Stimulated activated effector memory CD8-positive, alpha-beta T cell treated with anti-CD3 and anti-CD28 coated beads, Interleukin-12 subunit alpha, Interleukin-12 subunit beta, amount 100 ng/mL, for 72 hours (primary cell): ENCODE data around the gene TBC1D30.
"Not testable (repeated sequence)": the region's sequence is repeated elsewhere in the genome, so short reads cannot be mapped to it uniquely, and the experiment has no call there.

ENCODE experiments used
- ATAC-seq: fragments of 150-1000 bp; cut with Tn5 transposase; 2 replicates; pipeline ENCODE4 v1.10.0; 2021
- DNase-seq, 2 donors: peaks; one replicate each; pipeline ENCODE4 v3.0.0; 2021 to 2022; ENCODE audit warnings: low spot score in 2 of 2
- H3K27ac Mint-ChIP-seq: one replicate; pipeline ENCODE4 v1.8.0; 2022; ENCODE audit warnings: mild to moderate bottlenecking, mixed read lengths
- H3K36me3 Mint-ChIP-seq: one replicate; pipeline ENCODE4 v1.8.0; 2022; ENCODE audit warnings: mild to moderate bottlenecking, mixed read lengths
- H3K4me1 Mint-ChIP-seq: one replicate; pipeline ENCODE4 v1.8.0; 2022; ENCODE audit warnings: mixed read lengths
- H3K4me3 Mint-ChIP-seq: one replicate; pipeline ENCODE4 v1.8.0; 2022; ENCODE audit warnings: mild to moderate bottlenecking, mixed read lengths
- H3K9me3 Mint-ChIP-seq: one replicate; pipeline ENCODE4 v1.8.0; 2022; ENCODE audit warnings: mixed read lengths

The TBC1D30 gene, protein sequence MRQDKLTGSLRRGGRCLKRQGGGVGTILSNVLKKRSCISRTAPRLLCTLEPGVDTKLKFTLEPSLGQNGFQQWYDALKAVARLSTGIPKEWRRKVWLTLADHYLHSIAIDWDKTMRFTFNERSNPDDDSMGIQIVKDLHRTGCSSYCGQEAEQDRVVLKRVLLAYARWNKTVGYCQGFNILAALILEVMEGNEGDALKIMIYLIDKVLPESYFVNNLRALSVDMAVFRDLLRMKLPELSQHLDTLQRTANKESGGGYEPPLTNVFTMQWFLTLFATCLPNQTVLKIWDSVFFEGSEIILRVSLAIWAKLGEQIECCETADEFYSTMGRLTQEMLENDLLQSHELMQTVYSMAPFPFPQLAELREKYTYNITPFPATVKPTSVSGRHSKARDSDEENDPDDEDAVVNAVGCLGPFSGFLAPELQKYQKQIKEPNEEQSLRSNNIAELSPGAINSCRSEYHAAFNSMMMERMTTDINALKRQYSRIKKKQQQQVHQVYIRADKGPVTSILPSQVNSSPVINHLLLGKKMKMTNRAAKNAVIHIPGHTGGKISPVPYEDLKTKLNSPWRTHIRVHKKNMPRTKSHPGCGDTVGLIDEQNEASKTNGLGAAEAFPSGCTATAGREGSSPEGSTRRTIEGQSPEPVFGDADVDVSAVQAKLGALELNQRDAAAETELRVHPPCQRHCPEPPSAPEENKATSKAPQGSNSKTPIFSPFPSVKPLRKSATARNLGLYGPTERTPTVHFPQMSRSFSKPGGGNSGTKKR

DNA sequence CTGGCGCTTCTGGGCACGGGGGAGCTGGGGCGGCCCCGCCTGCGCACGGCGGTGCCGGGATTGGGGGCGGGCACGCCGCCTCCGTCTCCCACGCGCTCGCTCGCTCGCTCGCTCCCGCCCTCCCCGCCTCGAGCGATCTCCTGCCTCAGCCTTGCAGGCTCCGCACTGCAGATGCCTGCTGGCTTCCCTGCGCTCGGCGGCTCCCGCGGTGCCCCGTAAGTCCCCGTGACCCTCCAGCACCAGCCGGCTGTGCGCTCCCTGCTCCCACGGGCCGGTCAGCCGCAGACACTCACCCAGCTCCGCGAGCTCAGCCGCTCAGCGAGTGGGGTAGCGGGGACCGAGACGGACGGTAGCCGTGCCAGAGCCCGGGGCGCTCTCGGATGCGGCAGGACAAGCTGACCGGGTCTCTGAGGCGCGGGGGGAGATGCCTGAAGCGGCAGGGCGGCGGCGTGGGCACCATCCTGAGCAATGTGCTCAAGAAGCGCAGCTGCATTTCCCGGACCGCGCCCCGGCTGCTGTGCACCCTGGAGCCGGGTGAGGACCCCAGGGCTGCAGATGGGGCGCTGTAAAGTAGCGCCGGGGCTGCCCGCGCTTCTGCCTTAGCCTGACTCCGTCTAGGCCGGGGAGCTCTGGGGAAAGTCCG is at the start of gene TBC1D30:
Gene TBC1D30, plus strand, starts transcription at position 148 of the 643 bp plus-strand sequence. Its CDS starts 233 bp downstream, at position 381.
- Mint-ChIP-seq H3K27ac (no peak within 1 kb of the TSS), H3K4me3 (peak within 1 kb of the TSS; percentile 74), H3K36me3 (no peaks in the 10 kb centered on the region), H3K4me1 (peaks cover 21% of the 10 kb centered on the region), H3K9me3 (no peaks in the 10 kb centered on the region)
- DNase-seq (peak in 1 of 2 donors; percentile 58), ATAC-seq (peak; percentile 65)

DNA sequence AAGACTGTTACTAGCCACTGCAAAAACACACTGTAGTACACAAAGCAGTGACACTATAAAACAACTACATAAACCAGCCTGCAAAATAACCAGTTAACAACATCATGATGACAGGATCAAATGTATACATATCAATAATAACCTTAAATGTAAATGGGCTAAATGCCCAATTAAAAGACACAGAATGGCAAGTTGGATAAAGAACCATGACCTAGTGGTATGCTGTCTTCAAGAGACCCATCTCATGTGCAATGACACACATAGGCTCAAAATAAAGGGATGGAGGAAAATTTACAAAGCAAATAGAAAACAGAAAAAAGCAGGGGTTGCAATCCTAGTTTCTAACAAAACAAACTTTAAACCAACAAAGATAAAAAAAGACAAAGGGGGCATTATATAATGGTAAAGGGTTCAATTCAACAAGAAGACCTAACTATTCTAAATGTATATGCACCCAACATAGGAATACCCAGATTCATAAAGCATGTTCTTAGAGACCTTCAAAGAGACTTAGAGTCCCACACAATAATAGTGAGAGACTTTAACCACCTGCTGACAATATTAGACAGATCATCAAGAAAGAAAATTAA is 49.2 kb upstream of the TBC1D30 start:
- peaks cover 27% of the 10 kb centered on the region for H3K9me3 Mint-ChIP-seq
- not testable (repeated sequence) for H3K4me1 Mint-ChIP-seq, H3K36me3 Mint-ChIP-seq, DNase-seq, ATAC-seq, H3K27ac Mint-ChIP-seq, H3K4me3 Mint-ChIP-seq

DNA sequence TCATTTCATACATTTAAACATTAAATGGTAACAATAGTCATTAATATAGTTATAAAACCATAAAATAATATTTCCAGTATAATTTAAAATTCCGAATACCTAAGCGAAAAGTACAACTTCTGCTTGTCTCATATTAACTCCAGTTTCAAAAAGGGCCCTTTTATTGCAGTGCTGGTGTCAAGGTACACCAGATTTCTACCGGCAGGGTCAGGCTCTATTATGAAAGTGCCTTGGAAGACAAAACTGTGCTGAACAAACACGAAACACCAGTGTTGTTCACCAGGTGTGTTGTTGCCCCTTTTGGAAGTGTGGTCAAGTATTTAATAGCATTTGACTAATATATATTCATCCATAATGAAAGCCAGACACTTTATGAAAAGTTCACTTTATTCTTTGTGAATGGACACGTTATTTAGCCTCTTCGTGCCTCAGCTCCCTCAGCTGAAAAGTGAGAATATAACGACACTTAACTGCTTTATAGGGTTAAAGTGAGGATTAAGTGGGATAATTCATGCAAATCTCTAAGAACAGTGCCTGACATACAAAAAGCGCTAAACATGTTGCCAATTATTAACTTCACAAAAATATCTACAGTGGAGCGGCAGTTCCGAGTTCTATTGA is 45.0 kb upstream of the TBC1D30 start:
- ATAC-seq = no peak
- Mint-ChIP-seq H3K4me3 (peak overlapping the region; percentile 77), H3K36me3 (no peaks in the 10 kb centered on the region), H3K4me1 (peaks cover 13% of the 10 kb centered on the region), H3K27ac (no peak overlapping the region), H3K9me3 (peaks cover 17% of the 10 kb centered on the region)
- DNase-seq = no peak

DNA sequence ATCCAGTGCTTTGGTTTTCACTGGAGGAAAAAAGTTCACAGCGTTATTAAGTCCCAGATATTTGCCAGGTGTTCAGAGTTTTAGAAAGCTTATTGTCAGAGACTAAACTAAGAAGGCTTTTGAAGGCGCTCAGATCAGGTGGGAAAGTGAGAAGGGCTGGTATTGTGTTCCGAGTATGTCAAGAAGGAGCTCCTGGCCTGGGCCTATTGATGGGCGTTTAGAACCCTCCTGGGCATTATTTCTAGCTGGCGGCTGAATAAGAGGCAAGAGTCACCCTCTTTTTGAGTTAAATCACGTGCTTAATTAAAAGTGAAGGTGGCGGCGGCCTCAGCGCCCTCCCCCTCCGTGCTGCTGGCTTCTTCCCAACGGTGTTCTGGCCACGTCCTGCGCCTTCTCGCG is 44.3 kb upstream of the TBC1D30 start:
- Mint-ChIP-seq H3K9me3 (peaks cover 16% of the 10 kb centered on the region), H3K4me1 (peaks cover 13% of the 10 kb centered on the region), H3K36me3 (no peaks in the 10 kb centered on the region), H3K27ac (no peak overlapping the region), H3K4me3 (peak overlapping the region; percentile 77)
- ATAC-seq (no peak), DNase-seq (no peak)

DNA sequence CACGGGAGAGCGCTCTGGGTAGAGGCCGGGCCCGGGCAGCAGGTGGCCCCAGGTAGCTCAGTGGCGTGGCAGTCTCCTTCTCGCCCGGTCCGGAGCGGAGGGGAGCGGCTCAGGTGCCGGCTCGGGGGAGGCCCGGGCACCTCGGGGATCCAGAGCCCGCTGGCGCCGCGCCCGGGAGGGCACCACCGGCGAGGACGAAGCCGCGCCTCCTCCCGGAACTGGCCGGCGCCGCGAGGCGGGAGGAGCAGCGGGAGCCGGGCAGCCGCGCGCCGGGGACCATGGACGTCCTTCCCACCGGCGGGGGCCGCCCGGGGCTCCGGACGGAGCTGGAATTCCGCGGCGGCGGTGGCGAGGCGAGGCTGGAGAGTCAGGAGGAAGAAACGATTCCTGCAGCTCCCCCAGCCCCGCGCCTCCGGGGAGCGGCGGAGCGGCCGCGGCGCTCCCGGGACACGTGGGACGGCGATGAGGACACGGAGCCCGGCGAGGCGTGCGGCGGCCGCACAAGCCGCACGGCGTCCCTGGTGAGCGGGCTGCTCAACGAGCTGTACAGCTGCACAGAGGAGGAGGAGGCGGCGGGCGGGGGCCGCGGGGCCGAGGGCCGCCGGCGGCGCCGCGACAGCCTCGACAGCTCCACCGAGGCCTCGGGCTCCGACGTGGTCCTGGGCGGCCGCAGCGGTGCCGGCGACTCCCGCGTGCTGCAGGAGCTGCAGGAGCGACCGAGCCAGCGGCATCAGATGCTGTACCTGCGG is 43.7 kb upstream of the TBC1D30 start:
- peaks cover 13% of the 10 kb centered on the region for H3K4me1 Mint-ChIP-seq
- H3K4me3 Mint-ChIP-seq = peak overlapping the region; percentile 77
- H3K36me3 Mint-ChIP-seq = no peaks in the 10 kb centered on the region
- H3K9me3 Mint-ChIP-seq = peaks cover 11% of the 10 kb centered on the region
- ATAC-seq (peak; percentile 65), DNase-seq (peak in 1 of 2 donors; percentile 50)
- H3K27ac Mint-ChIP-seq = no peak overlapping the region

DNA sequence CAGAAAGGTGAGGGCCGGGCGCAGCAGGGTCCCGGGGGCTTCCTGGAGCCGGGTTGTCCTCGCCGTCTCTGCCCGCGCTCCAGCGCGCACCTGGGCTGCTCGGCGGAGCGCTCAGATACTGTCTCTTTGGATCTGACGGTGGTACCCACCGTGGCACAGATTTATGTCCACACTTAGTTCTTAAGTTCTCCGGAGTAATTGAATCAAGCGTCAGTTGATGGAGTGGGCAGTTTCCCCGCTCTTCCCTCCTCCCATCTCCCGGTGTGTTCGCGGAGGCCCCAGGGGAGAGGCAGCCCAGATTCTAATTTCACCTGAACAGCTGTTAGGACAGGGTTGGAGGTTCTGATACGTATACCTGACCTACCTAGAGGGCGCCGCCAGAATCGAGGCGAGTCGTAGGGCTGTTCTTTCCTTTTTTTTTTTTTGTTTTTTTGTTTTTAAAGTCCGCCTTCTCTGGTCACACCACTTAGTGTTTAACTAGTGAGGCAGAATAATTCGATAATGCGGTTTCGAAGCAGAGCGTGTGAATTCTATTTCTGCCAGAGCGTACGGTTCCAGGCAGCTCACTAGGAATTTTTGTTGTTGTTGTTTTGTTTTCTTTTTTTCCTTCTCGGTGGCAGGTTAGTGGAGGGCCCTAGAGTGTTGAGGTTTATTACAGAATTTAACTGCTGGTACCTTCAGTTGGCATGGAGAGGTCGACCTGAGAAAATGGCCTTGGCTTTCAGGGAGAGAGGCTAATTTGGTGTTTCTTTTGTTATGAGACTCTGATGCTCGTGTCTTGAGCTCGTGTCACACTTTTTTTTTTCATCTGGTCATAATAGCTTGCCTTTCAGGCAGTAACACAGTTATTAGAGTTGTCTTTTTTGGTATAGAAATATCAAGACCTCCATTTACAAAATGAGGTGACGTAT is 42.9 kb upstream of the TBC1D30 start:
- Mint-ChIP-seq H3K4me3 (peak overlapping the region; percentile 77), H3K27ac (no peak overlapping the region), H3K9me3 (peaks cover 6% of the 10 kb centered on the region), H3K36me3 (no peaks in the 10 kb centered on the region), H3K4me1 (peaks cover 13% of the 10 kb centered on the region)
- ATAC-seq = peak; percentile 51
- no peak for DNase-seq

DNA sequence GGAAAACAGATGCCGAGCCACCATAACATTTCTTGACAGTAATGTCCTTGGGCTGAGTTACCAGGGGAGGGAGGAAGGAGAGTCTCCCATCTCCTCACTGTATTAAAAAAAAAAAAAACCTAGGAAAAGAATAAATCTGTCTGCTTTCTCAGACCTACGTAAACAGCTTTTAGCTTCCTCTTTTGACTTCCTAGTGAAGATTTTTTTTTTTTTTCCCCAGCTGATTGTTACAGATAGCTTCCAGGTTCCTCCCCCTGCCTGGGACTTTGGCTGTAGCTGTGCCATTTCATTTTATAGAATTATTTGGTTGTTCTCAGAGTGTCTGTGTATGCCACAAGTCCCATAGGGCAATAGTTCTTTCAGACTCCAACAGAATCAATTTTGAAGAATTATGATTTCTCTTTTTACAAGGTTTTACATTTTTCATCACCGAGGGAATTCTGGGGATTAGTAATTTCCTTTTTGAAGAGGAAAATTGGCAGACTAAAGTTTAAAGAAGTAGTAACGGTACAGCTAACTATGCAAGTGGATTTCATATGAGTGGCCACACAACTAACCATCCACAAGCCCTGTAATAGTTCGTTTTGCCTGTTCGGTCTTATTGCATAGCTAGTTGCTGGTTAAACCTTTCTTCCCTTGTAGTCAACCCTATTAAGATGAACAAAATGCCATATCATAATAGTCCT is 42.1 kb upstream of the TBC1D30 start:
- Mint-ChIP-seq H3K27ac (no peak overlapping the region), H3K4me3 (peak overlapping the region; percentile 77), H3K4me1 (peaks cover 13% of the 10 kb centered on the region)

DNA sequence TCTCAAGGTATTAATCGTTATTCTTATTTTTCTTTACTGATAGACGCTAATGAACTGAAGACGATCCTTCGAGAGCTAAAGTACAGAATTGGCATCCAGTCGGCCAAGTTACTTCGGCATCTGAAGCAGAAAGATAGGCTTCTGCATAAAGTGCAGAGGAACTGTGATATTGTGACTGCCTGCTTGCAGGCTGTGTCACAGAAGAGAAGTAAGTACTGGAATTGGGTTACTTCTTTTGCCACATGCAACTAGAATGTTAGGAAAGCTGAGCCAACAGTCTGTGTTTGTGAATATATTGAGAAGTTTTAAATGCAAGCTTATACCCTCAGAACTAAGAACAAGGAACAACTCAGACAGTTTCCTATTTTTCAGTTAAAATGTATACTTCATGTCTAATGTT is 38.6 kb upstream of the TBC1D30 start:
- Mint-ChIP-seq H3K4me3 (no peak overlapping the region), H3K27ac (no peak overlapping the region), H3K9me3 (no peaks in the 10 kb centered on the region), H3K4me1 (peaks cover 13% of the 10 kb centered on the region), H3K36me3 (no peaks in the 10 kb centered on the region)
- ATAC-seq (no peak), DNase-seq (no peak)

More for the DNA sequence above, 42.1 kb upstream of the TBC1D30 start:
- Mint-ChIP-seq H3K9me3 (peaks cover 3% of the 10 kb centered on the region), H3K36me3 (no peaks in the 10 kb centered on the region)
- ATAC-seq (no peak), DNase-seq (no peak)

DNA sequence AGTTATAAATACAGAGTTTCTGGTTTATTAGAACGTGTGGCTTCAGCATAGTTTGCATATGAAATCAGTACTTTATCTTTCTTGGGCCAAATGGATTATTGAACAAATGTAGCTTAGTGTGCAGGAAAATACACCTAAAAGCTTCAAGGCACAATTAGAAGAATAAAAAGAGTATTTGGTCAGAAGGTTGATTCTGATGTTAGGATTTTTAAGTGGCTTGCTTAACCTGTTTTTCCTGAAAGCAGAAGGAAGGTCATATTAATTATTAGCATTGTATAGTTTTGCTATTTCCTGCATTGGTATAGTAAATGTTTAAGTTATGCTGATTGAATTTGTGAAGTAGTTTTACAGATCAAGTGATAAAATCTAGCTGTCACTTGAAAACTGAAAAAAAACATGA is 34.3 kb upstream of the TBC1D30 start:
- no peaks in the 10 kb centered on the region for H3K36me3 Mint-ChIP-seq
- no peaks in the 10 kb centered on the region for H3K4me1 Mint-ChIP-seq
- no peak overlapping the region for H3K27ac Mint-ChIP-seq
- no peak for DNase-seq
- H3K9me3 Mint-ChIP-seq = no peaks in the 10 kb centered on the region
- no peak for ATAC-seq
- no peak overlapping the region for H3K4me3 Mint-ChIP-seq

DNA sequence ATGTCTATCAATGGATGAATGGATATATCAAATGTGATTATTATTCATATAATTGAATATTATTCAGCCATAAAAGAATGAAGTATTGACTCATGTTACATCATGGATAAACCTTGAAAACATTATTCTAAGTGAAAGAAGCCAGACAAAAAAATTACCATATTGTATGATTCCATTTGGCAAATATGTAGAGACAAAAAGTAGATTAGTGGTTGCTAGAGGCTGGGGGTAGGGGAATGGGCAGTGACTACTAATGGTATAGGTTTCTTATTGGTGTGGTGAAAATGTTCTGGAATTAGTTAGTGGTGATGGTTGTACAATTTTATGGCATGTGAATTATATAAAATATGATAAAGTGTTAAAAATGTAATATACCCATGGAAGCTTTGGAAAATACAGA is 33.4 kb upstream of the TBC1D30 start:
- no peak for DNase-seq
- no peaks in the 10 kb centered on the region for H3K9me3 Mint-ChIP-seq
- no peak overlapping the region for H3K4me3 Mint-ChIP-seq
- no peaks in the 10 kb centered on the region for H3K4me1 Mint-ChIP-seq
- no peak for ATAC-seq
- H3K36me3 Mint-ChIP-seq = no peaks in the 10 kb centered on the region
- no peak overlapping the region for H3K27ac Mint-ChIP-seq

DNA sequence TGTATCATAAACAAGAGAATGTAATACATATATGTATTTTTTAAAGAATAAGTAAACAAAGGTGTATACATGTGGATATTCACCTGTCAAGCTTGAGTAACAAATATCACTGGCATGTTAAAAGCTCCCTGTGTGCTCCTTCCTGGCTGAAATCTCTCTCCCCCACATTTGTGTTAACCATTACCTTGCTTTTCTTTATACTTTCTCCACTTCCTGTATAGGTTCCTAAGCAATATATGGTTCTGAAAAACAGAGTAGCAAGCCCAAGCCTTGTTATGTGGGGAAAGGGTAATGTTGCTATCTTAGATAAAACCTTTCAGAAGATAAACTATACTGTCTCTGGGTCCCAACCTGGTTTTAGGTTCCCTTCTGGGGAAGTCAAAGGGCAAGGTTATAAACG is 32.3 kb upstream of the TBC1D30 start:
- no peaks in the 10 kb centered on the region for H3K36me3 Mint-ChIP-seq
- H3K9me3 Mint-ChIP-seq = no peaks in the 10 kb centered on the region
- no peak overlapping the region for H3K4me3 Mint-ChIP-seq
- ATAC-seq = no peak
- H3K27ac Mint-ChIP-seq = no peak overlapping the region
- no peaks in the 10 kb centered on the region for H3K4me1 Mint-ChIP-seq
- no peak for DNase-seq

DNA sequence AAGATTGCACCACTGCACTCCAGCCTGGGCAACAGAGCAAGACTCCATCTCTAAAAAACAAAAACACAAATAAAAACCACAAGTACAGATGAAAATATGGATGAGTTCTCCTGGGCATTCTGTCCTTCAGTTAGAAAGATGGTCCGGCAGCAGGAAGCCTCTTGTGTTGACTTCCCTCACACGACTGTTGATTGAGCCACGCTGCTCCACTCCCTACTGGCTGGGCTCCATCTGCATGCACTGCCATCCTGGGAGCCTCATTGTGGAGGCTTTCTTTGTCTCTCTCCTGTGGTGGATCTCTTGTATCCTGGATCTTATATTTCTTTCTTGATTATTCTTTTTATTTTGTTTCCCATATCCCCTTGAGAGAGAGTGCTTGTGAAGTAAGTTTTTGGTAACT is 30.8 kb upstream of the TBC1D30 start:
- no peaks in the 10 kb centered on the region for H3K36me3 Mint-ChIP-seq
- no peak for DNase-seq
- ATAC-seq = no peak
- no peaks in the 10 kb centered on the region for H3K9me3 Mint-ChIP-seq
- H3K27ac Mint-ChIP-seq = no peak overlapping the region
- H3K4me1 Mint-ChIP-seq = no peaks in the 10 kb centered on the region
- H3K4me3 Mint-ChIP-seq = no peak overlapping the region

DNA sequence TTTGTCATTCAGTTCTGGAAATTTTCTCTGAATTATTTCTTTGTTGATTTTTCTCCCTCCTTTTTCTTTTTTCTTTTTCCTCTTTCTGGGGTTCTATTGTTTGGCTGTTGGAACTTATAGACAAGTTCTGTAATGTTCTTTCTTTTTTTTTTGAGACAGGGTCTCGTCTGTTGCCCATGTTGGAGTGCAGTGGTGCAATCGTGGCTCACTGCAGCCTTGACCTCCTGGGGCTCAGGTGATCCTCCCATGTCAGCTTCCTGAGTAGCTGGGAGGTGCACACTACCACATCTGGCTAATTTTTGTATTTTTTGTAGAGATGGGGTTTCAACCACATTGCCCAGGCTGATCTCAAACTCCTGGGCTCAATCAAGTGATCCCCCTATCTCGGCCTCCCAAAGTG is 30.1 kb upstream of the TBC1D30 start:
- Mint-ChIP-seq H3K9me3 (no peaks in the 10 kb centered on the region), H3K4me1 (no peaks in the 10 kb centered on the region), H3K4me3 (no peak overlapping the region), H3K36me3 (no peaks in the 10 kb centered on the region), H3K27ac (no peak overlapping the region)
- DNase-seq (no peak), ATAC-seq (no peak)
